Inflammatory macrophage treated with lipopolysaccharide for 1 hour (primary cell): ENCODE results near the gene DAPK1.
"Not testable (repeated sequence)": the region's sequence is repeated elsewhere in the genome, so short reads cannot be mapped to it uniquely, and the experiment has no call there.

Experiments used
- DNase-seq, 2 donors: peaks; one replicate each; pipeline ENCODE4 v3.0.0-alpha.2; 2020 to 2022

DAPK1 gene

DNA sequence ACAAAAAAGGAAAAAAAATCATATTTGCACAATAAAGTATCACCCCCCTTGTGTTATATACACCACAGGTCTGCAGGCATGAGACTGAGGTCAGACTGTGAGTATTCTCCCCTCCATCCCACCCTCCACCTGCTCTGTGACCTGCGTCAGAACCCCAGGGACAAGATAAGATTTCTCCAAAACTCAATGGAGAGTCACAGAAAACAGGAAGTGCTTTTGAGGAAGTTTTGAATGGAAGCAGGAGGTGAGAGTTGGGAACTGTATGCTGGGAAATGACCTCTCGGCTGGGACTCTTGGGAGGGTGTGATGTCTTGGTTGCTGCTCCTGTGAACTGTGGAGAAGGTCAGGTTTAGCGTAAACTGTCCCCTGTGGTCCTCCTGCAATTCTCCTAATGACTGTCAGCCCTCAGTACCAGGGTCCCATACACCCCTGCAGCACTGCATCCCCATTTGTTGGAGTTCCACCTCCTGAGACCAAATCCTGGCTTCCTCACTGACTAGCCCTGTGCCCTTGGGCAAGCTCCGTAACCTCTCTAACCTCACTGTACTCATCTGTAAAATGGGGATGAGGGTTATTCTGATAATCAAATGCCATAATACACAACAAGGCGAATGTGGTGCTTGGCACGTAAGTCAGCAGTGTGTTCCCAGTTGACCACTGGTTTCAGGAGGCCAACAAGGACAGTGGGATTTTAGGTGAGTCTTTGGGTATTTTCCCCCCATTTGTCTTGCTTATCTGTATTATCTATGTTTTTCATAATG, 221.4 kb downstream of the DAPK1 start:
- peak in 1 of 2 donors; percentile 62 for DNase-seq

DNA sequence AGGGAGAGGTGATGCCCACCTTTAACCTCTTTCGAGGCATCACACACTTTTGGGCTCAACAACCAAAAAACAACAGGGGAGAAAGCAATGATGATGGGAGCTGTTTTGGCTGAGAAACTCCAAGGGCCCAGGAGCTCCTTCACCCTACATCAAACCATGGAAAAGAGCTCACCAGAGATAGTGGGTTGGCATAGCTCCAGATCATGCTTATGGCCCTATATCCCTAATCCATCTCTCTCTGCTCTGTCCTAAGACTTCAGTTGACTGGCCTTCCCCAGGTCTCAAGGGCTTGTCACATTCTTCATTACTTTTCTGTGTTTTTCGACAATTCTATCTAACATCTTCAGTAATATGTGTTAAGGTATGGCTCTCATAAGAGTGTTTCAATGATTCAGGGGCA, 222.5 kb downstream of the DAPK1 start:
- DNase-seq: no peak

DNA sequence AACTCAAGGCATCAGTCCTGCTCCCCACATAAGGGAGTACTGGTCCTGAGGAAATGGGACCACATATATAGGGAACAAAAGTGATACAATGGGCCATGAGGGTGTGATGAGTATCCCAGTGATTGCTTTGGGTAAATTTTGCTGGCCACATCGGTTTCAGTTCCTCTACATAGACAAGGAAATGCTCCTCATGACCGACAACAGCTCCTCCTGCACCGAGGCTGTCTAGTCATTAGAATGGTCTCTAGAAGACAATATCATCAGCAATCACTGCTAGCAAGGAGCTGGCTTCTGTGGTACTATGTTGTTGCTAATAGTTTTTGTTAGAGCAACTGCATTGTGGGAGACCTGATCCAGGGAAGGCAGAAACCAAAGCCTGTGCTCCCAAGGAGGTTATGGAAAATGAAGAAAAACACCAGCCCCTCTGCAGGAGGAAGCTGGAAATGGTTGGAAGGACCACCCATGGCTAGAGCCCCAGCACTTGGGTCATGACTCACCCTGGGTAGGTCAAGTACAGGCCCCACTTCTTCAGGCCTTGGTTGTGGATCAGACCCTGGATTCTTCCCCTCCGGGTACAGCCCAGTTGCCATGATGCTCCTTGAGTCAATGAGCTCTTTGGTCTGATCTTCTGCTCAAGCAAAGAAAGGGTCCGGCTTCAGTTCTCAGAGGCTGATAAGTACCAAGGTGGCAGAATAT, 224.9 kb downstream of the DAPK1 start:
- DNase-seq: peak; percentile 88 to 93

GRCh38 chr9:87725356-87725899, 227.8 kb downstream of the DAPK1 start:
- DNase-seq: no peak

- peak; percentile 71 to 74 for DNase-seq
Observed at GRCh38 chr9:87725900-87726709, 228.4 kb downstream of the DAPK1 start, which contains the start of gene CTSL. TSS of gene CTSL (plus strand) at chr9:87726119. CDS start at chr9:87727604, 1,485 bp downstream.

GRCh38 chr9:87729246-87729645, 231.6 kb downstream of the DAPK1 start:
- DNase-seq: no peak

GRCh38 chr9:87731321-87731720, 233.7 kb downstream of the DAPK1 start:
- no peak for DNase-seq

DNA sequence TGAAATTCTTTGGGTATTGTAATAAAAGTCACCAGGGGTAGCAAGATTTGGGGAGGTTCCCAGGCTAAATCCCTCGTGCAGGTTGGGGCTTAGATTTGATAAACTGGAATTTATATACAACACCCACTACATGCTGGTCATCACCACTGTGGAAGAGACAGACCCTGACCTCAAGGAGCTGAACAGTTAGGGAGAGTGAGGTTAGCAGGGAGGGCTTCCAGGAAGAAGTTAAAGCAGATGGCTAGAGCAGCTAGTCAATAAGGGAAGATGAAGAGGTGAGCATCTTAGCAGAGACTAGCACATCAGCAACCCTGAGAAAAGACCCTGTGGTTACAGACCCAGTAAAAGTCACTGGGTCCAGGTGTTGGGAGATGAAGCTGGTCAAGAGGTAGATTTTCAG, 234.7 kb downstream of the DAPK1 start:
- no peak for DNase-seq

- DNase-seq: no peak
Observed at GRCh38 chr9:87732756-87733155, 235.1 kb downstream of the DAPK1 start.

DNA sequence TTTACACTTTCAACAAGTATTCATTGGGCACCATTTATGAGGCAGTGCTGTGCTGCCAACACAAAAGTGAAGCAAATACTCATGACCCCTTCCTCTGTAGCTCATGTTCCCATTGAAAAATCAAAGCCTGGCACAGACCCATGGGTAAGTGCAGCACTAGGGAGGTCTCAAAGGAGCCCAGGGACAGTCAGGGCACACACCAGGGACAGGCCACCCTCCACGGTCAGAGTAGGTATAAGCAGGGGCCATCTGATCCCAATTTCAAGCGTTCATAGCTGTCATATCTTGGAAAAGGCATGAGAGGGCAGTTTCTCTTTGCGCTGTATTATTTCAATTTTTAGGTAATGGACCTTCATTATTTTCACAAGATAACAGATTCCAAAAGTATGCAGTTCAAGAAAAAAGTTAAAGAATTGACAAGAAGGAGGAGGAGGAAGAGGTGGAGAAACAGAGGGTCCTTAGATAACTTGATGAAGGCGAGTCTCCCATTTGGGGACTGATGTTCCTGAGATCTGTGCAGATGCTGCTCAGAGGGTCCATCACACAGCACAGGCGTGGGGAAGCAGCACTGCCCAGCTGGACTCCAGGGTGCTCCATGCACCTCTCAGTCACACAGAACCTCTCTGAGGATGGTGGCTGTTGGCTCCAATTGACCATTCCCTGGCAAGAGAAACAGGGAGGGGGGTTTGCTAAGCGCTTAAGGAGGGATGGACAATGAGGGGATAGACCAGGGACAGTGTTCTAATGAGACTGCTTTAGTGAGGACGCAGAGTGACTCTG, 235.8 kb downstream of the DAPK1 start:
- DNase-seq: no peak

DNA sequence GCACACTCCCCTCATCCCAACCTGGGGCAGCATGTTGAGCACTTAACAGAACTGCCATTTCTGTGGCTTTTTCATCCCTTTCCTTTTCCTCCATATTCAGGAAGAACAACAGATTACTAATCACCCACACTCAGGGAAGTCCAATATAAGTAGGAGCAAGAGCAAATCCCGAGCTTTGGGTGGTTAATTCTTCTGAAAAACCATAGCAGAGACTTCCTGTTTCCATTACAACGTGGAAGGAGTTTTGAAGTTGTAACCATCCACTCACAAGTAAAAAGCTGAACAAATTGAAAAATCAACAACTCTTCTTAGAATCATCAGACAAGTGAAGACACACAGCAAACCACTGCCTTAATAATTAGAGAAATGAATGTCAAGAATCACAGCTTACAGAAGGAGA, 236.4 kb downstream of the DAPK1 start:
- DNase-seq: no peak

- DNase-seq: no peak
Observed at GRCh38 chr9:87739546-87739945, 241.9 kb downstream of the DAPK1 start.

GRCh38 chr9:87740209-87740608, 242.5 kb downstream of the DAPK1 start:
- no peak for DNase-seq

DNA sequence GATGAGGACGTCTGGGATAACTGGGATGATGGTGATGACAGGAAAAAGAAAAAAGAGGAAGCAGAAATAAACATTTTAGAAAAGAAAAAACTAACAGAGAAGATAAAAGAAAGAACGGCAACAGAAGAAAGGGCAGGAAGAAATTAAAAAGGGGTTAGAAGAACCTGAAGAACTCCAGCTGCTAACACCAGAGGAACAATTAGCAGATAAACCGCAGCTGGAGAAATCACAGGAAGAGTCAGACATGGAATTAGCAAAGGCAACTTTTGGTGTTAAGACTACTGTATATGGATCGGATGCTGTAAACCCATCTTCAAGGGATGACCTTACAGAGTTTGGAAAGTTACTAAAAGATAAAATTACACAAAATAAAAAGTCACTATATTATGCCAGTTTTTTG, 243.7 kb downstream of the DAPK1 start:
- no peak for DNase-seq

DNA sequence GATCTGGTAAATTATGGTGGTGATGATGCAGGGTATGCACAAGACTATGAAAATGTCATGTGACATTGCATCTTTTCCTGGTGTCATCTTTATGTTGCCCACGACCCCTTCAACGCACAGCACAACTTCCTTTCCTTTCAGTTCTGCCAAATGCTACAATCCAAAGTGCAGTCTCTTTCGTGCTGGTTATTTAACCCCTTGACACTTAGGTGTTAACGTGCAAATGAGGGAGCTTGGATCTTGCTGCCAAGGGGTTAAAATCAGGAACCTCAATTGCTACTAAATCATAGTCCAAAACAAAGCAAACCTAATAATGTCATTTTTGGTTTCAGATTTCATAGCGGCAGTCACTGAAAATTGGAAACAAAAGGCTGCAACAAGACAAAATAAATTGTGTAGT, 244.2 kb downstream of the DAPK1 start:
- DNase-seq: no peak

DNA sequence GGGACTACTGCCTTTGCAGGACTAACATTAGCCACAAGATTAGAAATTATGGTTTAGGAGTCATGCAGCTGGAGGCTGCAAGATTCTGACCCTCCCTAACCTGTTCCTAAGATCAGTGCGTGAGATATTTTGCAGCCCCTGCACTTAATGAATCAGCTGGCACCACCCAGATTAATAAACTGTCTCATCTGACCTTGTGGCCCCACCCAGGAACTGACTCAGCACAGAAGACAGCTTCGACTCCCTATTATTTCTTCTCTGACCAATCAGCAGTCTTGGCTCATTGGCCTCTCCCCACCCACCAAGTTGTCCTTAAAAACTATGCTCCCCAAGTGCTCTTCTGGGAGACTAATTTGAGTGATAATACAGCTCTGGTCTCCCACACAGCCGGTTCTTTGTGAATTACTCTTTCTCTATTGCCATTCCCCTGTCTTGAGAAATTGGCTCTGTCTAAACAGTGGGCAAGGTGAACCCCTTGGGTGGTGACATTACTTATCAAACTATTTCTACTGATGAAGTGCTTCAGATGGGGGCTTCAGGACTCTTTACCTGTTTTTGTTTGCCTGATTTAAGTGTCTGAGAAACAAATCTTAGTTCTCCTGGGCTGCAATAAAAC, 245.3 kb downstream of the DAPK1 start:
- DNase-seq: no peak

DNA sequence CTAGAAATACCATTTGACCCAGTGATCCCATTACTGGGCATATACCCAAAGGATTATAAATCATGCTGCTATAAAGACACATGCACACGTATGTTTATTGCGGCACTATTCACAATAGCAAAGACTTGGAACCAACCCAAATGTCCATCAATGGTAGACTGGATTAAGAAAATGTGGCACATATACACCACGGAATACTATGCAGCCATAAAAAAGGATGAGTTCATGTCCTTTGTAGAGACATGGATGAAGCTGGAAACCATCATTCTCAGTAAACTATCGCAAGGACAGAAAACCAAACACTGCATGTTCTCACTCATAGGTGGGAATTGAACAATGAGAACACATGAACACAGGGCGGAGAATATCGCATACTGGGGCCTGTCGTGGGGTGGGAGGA, 246.6 kb downstream of the DAPK1 start:
- DNase-seq: not testable (repeated sequence)

GRCh38 chr9:87746186-87746585, 248.5 kb downstream of the DAPK1 start:
- DNase-seq: no peak

- DNase-seq: no peak
Observed at GRCh38 chr9:87748881-87749280, 251.2 kb downstream of the DAPK1 start.

DNA sequence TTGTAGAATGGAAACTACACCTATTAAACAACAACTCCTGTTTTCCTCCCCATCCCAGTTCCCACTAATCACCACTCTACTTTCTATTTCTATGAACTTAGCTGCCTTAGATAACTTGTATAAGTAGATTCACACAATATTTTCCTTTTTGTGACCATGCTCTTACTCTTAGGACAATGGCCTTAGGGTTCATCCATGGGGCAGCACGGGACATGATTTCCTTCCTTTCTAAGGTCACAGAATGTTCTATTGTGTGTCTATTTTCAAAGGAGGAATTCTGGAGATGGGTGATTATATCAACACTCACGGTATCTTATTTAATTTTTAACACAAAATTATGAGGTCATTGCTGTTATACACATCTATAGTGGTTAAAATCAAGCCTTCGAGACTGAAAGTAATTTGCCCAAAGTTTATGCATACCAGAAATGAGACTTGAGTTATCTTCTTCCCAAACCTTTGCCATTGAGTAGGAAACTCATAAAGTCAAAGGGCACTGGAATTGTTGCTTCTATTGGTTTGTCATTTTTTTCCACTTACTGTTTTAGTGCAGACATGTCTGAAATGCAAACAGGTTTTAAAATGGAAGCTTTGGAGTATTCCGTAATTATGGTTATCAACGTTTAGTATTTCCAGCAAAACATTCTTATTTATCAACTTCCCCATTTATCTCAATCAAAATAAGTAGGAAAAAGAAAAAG, 251.8 kb downstream of the DAPK1 start:
- no peak for DNase-seq

GRCh38 chr9:87750726-87751125, 253.1 kb downstream of the DAPK1 start:
- no peak for DNase-seq
